H9 (cell line): Measurements from ENCODE around the gene NSL1. TPM values are rescaled to one million over a fixed set of nuclear protein-coding genes. Genes with fewer than 3 reads are reported as not detected.

Experiments
- DNase-seq: peaks from one replicate; pipeline ENCODE4 v3.0.0-alpha.2; 2017
- H2AFZ ChIP-seq: one replicate; pipeline ENCODE4 v1.6.1; 2013; ENCODE audit warnings: mild to moderate bottlenecking, low read length, control low read depth, moderate library complexity
- H2AK5ac ChIP-seq: 2 replicates; pipeline ENCODE4 v1.6.1; 2013; ENCODE audit warnings: low read length, control low read depth, mixed read lengths; ENCODE audit not compliant: insufficient read length
- H2BK120ac ChIP-seq: one replicate; pipeline ENCODE4 v1.6.1; 2013; ENCODE audit warnings: low read depth, mild to moderate bottlenecking, low read length, control low read depth, inconsistent platforms; ENCODE audit not compliant: poor library complexity, severe bottlenecking
- H2BK12ac ChIP-seq: 2 replicates; pipeline ENCODE4 v1.6.1; 2013; ENCODE audit warnings: low read length, control low read depth, mixed read lengths, low read depth; ENCODE audit not compliant: insufficient read length
- H2BK15ac ChIP-seq: 2 replicates; pipeline ENCODE4 v1.6.1; 2013; ENCODE audit warnings: low read depth, low read length, control low read depth
- H2BK20ac ChIP-seq: one replicate; pipeline ENCODE4 v1.6.1; 2013; ENCODE audit warnings: low read depth, mild to moderate bottlenecking, low read length, control low read depth, inconsistent platforms; ENCODE audit not compliant: poor library complexity, severe bottlenecking
- H2BK5ac ChIP-seq: 2 replicates; pipeline ENCODE4 v1.6.1; 2013; ENCODE audit warnings: low read length, control low read depth, mixed read lengths; ENCODE audit not compliant: insufficient read length
- H3K14ac ChIP-seq: 2 replicates; pipeline ENCODE4 v1.6.1; 2013; ENCODE audit warnings: low read length, control low read depth; ENCODE audit not compliant: insufficient read depth
- H3K18ac ChIP-seq: 2 replicates; pipeline ENCODE4 v1.6.1; 2013; ENCODE audit warnings: low read depth, mild to moderate bottlenecking, mixed read lengths, low read length, control low read depth; ENCODE audit not compliant: insufficient read length
- H3K23ac ChIP-seq: 2 replicates; pipeline ENCODE4 v1.6.1; 2013; ENCODE audit warnings: low read length, control low read depth, mixed read lengths, low read depth; ENCODE audit not compliant: insufficient read length
- H3K23me2 ChIP-seq: 2 replicates; pipeline ENCODE4 v1.6.1; 2013; ENCODE audit warnings: low read depth, mild to moderate bottlenecking, mixed read lengths, low read length, control low read depth; ENCODE audit not compliant: insufficient read length, poor library complexity, severe bottlenecking
- H3K27ac ChIP-seq: 2 replicates; pipeline ENCODE4 v1.5.1; 2013; ENCODE audit warnings: low read length, control low read depth, mixed read lengths, low read depth; ENCODE audit not compliant: insufficient read length
- H3K27me3 ChIP-seq: 2 replicates; pipeline ENCODE4 v1.6.1; 2013; ENCODE audit warnings: low read length, control low read depth, inconsistent platforms; ENCODE audit not compliant: insufficient read depth
- H3K4ac ChIP-seq: 2 replicates; pipeline ENCODE4 v1.6.1; 2013; ENCODE audit warnings: low read depth, mild to moderate bottlenecking, control low read depth, inconsistent platforms, low read length, moderate library complexity
- H3K4me1 ChIP-seq: 2 replicates; pipeline ENCODE4 v1.6.1; 2013; ENCODE audit warnings: low read length, control low read depth, inconsistent platforms; ENCODE audit not compliant: insufficient read depth
- H3K4me2 ChIP-seq: 2 replicates; pipeline ENCODE4 v1.6.1; 2013; ENCODE audit warnings: low read length, control low read depth, mixed read lengths; ENCODE audit not compliant: insufficient read length, insufficient read depth
- H3K56ac ChIP-seq: 2 replicates; pipeline ENCODE4 v1.6.1; 2013; ENCODE audit warnings: low read depth, mild to moderate bottlenecking, mixed read lengths, low read length, control low read depth; ENCODE audit not compliant: insufficient read length
- H3K79me1 ChIP-seq: 2 replicates; pipeline ENCODE4 v1.6.1; 2013; ENCODE audit warnings: low read depth, mild to moderate bottlenecking, moderate library complexity, low read length, control low read depth, inconsistent platforms; ENCODE audit not compliant: insufficient read depth, poor library complexity, severe bottlenecking
- H3K79me2 ChIP-seq: 2 replicates; pipeline ENCODE4 v1.6.1; 2013; ENCODE audit warnings: low read length, control low read depth, inconsistent platforms; ENCODE audit not compliant: insufficient read depth
- H3K9ac ChIP-seq: 2 replicates; pipeline ENCODE4 v1.6.1; 2013; ENCODE audit warnings: low read length, control low read depth, mixed read lengths; ENCODE audit not compliant: insufficient read length; ENCODE audit errors: extremely low read depth
- H3K9me3 ChIP-seq: one replicate; pipeline ENCODE4 v1.6.1; 2013; ENCODE audit warnings: low read depth, low read length, inconsistent platforms; ENCODE audit not compliant: control insufficient read depth
- H3T11ph ChIP-seq: one replicate; pipeline ENCODE4 v1.6.1; 2013; ENCODE audit warnings: mild to moderate bottlenecking, low read length, control low read depth, inconsistent platforms
- H4K20me1 ChIP-seq: one replicate; pipeline ENCODE4 v1.6.1; 2013; ENCODE audit not compliant: control insufficient read depth, insufficient read length, insufficient read depth
- H4K5ac ChIP-seq: 2 replicates; pipeline ENCODE4 v1.6.1; 2013; ENCODE audit warnings: low read depth, mild to moderate bottlenecking, mixed read lengths, low read length, control low read depth; ENCODE audit not compliant: insufficient read length
- H4K8ac ChIP-seq: replicated peaks from 2 replicates; pipeline ENCODE4 v1.6.1; 2013; ENCODE audit warnings: low read length, control low read depth, mixed read lengths, low read depth; ENCODE audit not compliant: insufficient read length
- H4K91ac ChIP-seq: 2 replicates; pipeline ENCODE4 v1.6.1; 2013; ENCODE audit warnings: low read depth, mild to moderate bottlenecking, moderate library complexity, mixed read lengths, low read length, control low read depth; ENCODE audit not compliant: insufficient read length
- H3K27ac Mint-ChIP-seq, 3 experiments: 2 replicates in 2 of 3; 3 replicates in 1 of 3; pipeline ENCODE4 v1.8.0; 2020 to 2021; ENCODE audit warnings: mixed read lengths in 3 of 3, mild to moderate bottlenecking in 1 of 3, moderate library complexity in 1 of 3
- H3K27me3 Mint-ChIP-seq: 2 replicates; pipeline ENCODE4 v1.8.0; 2021; ENCODE audit warnings: low read depth, mild to moderate bottlenecking, moderate library complexity, mixed read lengths
- H3K36me3 Mint-ChIP-seq, 3 experiments: 2 replicates in 2 of 3; 3 replicates in 1 of 3; pipeline ENCODE4 v1.8.0; 2020 to 2021; ENCODE audit warnings: low read depth in 3 of 3, mixed read lengths in 3 of 3; ENCODE audit not compliant: insufficient read depth in 1 of 3
- H3K4me1 Mint-ChIP-seq, 2 experiments: 2 replicates each; pipeline ENCODE4 v1.8.0; 2020; ENCODE audit warnings: mixed read lengths in 2 of 2
- H3K4me3 Mint-ChIP-seq, 2 experiments: 2 replicates in 1 of 2; 3 replicates in 1 of 2; pipeline ENCODE4 v1.8.0; 2020 to 2021; ENCODE audit warnings: mild to moderate bottlenecking in 2 of 2, mixed read lengths in 2 of 2, moderate library complexity in 1 of 2
- H3K9me3 Mint-ChIP-seq, 2 experiments: 2 replicates in 1 of 2; 3 replicates in 1 of 2; pipeline ENCODE4 v1.8.0; 2020; ENCODE audit warnings: mild to moderate bottlenecking in 2 of 2, mixed read lengths in 2 of 2, moderate library complexity in 1 of 2
- CTCF ChIP-seq: fragments of 200-600 bp; sonication (generic); conservative IDR thresholded peaks from 3 replicates; pipeline ENCODE4 v1.8.0; 2021; ENCODE audit warnings: antibody characterized with exemption, mild to moderate bottlenecking
- WGBS: extraction: QIAGEN DNeasy Blood & Tissue Kit; methylation state at CpG from one replicate; pipeline ENCODE4 v1.1.7; 2013; ENCODE audit warnings: missing lambda C conversion rate, low lambda C conversion rate, mixed read lengths; ENCODE audit not compliant: insufficient read length; ENCODE audit errors: extremely low coverage; 5-methylcytosine and 5-hydroxymethylcytosine counted together
- total RNA-seq: library from RNA; stranded (reverse); gene quantifications from 2 replicates; pipeline ENCODE4 v1.2.1, GENCODE V29; 2021

Gene NSL1
- total RNA-seq, 1 experiment from 2014 or later, result 49.3 TPM

GRCh38 chr1:212814537-212815334 is 23.2 kb upstream of the NSL1 start:
- no peak overlapping the region for H4K8ac ChIP-seq
- no peak overlapping the region for H2AK5ac ChIP-seq
- H4K20me1 ChIP-seq, result no peaks in the 10 kb centered on the region
- H3K79me1 ChIP-seq, result no peaks in the 10 kb centered on the region
- Mint-ChIP-seq H3K27ac (peak overlapping the region in 2 of 3 experiments; percentile 30 to 84; a peak in 3 of 7 replicates), H3K27me3 (no peaks in the 10 kb centered on the region; the same call in 1 of the 2 replicates), H3K4me3 (no peak overlapping the region), H3K4me1 (peaks cover 11% of the 10 kb centered on the region in 2 experiments), H3K9me3 (no peaks in the 10 kb centered on the region), H3K36me3 (peaks cover 0 to 2% (median 0%) of the 10 kb centered on the region in 3 experiments; a peak in 2 of 7 replicates)
- no peak overlapping the region for H2BK5ac ChIP-seq
- no peaks in the 10 kb centered on the region for H3K27me3 ChIP-seq
- no peaks in the 10 kb centered on the region for H3K79me2 ChIP-seq
- no peak overlapping the region for H2BK12ac ChIP-seq
- no peak overlapping the region for H3K4me2 ChIP-seq
- no peak for DNase-seq
- no peak overlapping the region for H3K9ac ChIP-seq
- WGBS, result no CpG with 5 or more reads among the region's 5 CpGs
- H4K91ac ChIP-seq, result no peak overlapping the region
- no peak overlapping the region for H3K23ac ChIP-seq
- H2AFZ ChIP-seq, result no peak overlapping the region
- H2BK20ac ChIP-seq, result no peak overlapping the region
- TF ChIP-seq CTCF, result peak; percentile 65
- 0 out of 2 replicates have a peak overlapping the region, but pooled peaks have one; percentile 69 for H2BK15ac ChIP-seq
- H3T11ph ChIP-seq, result no peak overlapping the region
- H3K9me3 ChIP-seq, result no peaks in the 10 kb centered on the region
- H3K23me2 ChIP-seq, result no peaks in the 10 kb centered on the region
- H4K5ac ChIP-seq, result no peak overlapping the region
- no peak overlapping the region for H3K56ac ChIP-seq
- H3K4me1 ChIP-seq, result 0 out of 2 replicates have a peak, but pooled peaks cover 3% of the 10 kb centered on the region
- no peak overlapping the region for H2BK120ac ChIP-seq
- H3K14ac ChIP-seq, result no peak overlapping the region
- no peak overlapping the region for H3K4ac ChIP-seq
- H3K18ac ChIP-seq, result no peak overlapping the region
- no peak overlapping the region for H3K27ac ChIP-seq
